ENCODE results near the gene GRK1.
"Not testable (repeated sequence)": the region's sequence is repeated elsewhere in the genome, so short reads cannot be mapped to it uniquely, and the experiment has no call there.

GRCh38 chr13:113726106-113726821, 59.2 kb downstream of the GRK1 start:
- TF ChIP-seq CTCF (IDR thresholded peaks at IDR 0.05; ENCODE audit: control extremely low read depth in 1 of 3, insufficient read depth in 1 of 3, low read depth in 1 of 3, low read length in 3 of 3); EP300 (IDR thresholded peaks at IDR 0.05; ENCODE audit: borderline replicate concordance in 1 of 2, low read depth in 2 of 2, low read length in 2 of 2); TAF1 (IDR thresholded peaks at IDR 0.05; ENCODE audit: low read depth, low read length); RXRA (IDR thresholded peaks at IDR 0.05; ENCODE audit: insufficient read depth, low read depth, low read length); NRF1 (IDR thresholded peaks at IDR 0.05; ENCODE audit: low read depth, low read length): not testable (repeated sequence)
